GM12878 (cell line): ENCODE data around the gene NXN. TPM values are rescaled to one million over a fixed set of nuclear protein-coding genes. Genes with fewer than 3 reads are reported as not detected.

ENCODE experiments used
- ATAC-seq: fragments of 200-7000 bp; cut with Tn5 transposase; 3 replicates; pipeline ENCODE4 v1.9.1; 2020; ENCODE audit warnings: mild to moderate bottlenecking, moderate library complexity
- BruUV-seq: library from RNA; stranded (reverse); fragments of 400-500 nt; replicated peaks from 2 replicates; lab custom pipeline; 2021; lab: Mats Ljungman, UMichigan
- CTCF ChIA-PET: fragments of 300-600 bp; sonication (Branson Sonifier 250); formaldehyde crosslinking; extraction: SDS; loops from one replicate; lab custom pipeline; 2021; ENCODE audit warnings: inconsistent platforms; lab: Yijun Ruan, JAX
- POLR2A ChIA-PET: fragments of 350-600 bp; formaldehyde crosslinking; extraction: SDS; loops from one replicate; lab custom pipeline; 2021; ENCODE audit warnings: inconsistent platforms; lab: Charles Lee
- RAD21 ChIA-PET: fragments of 300-600 bp; sonication (Branson Sonifier 250); formaldehyde crosslinking; loops from one replicate; lab custom pipeline; 2023; ENCODE audit warnings: antibody characterized with exemption; ENCODE audit not compliant: unreplicated experiment; lab: Charles Lee
- SMC1A ChIA-PET: fragments of 300-600 bp; sonication (Branson Sonifier 250); formaldehyde crosslinking; loops from one replicate; lab custom pipeline; 2023; ENCODE audit not compliant: unreplicated experiment, uncharacterized antibody; lab: Charles Lee
- DNase-seq: peaks from one replicate; pipeline ENCODE4 v3.0.0-alpha.2; 2011; ENCODE audit warnings: low read depth, low spot score
- FAIRE-seq: peaks from 3 replicates; lab custom pipeline; 2011; peaks lifted over from hg19 to GRCh38; lab: Jason Lieb, UNC
- H2AFZ ChIP-seq: 2 replicates; pipeline ENCODE4 v1.6.0; 2011; ENCODE audit warnings: low read depth, low read length, control low read depth; ENCODE audit not compliant: control insufficient read depth
- H3K27ac ChIP-seq: 2 replicates; pipeline ENCODE4 v1.5.1; 2011; ENCODE audit warnings: control low read depth; ENCODE audit not compliant: control insufficient read depth, insufficient read depth
- H3K27me3 ChIP-seq, 2 experiments: replicated peaks in 1 of 2; 2 replicates each; pipeline versions ENCODE4 v1.6.0 to v1.6.1; 2011; ENCODE audit warnings: low read length in 1 of 2; ENCODE audit not compliant: control insufficient read depth in 2 of 2, insufficient read depth in 2 of 2
- H3K36me3 ChIP-seq, 2 experiments: 2 replicates each; pipeline ENCODE4 v1.5.1; 2011; ENCODE audit warnings: low read length in 1 of 2; ENCODE audit not compliant: control insufficient read depth in 2 of 2, insufficient read depth in 2 of 2
- H3K4me1 ChIP-seq: 2 replicates; pipeline ENCODE4 v1.6.1; 2011; ENCODE audit warnings: mild to moderate bottlenecking, low read length, moderate library complexity, mixed read lengths; ENCODE audit not compliant: control insufficient read depth, insufficient read depth
- H3K4me2 ChIP-seq: 2 replicates; pipeline ENCODE4 v1.6.0; 2011; ENCODE audit warnings: control low read depth; ENCODE audit not compliant: control insufficient read depth, insufficient read depth
- H3K4me3 ChIP-seq: fragments of 200-600 bp; sonication (generic); 2 replicates; pipeline ENCODE4 v1.5.1; 2016
- H3K79me2 ChIP-seq: 2 replicates; pipeline ENCODE4 v1.6.0; 2011; ENCODE audit warnings: low read length; ENCODE audit not compliant: control insufficient read depth, insufficient read depth
- H3K9ac ChIP-seq: 2 replicates; pipeline ENCODE4 v1.8.0; 2011; ENCODE audit warnings: low read length, control low read depth, mixed read lengths; ENCODE audit not compliant: control insufficient read depth, insufficient read depth
- H3K9me3 ChIP-seq: replicated peaks from 3 replicates; pipeline ENCODE4 v1.5.1; 2011; ENCODE audit warnings: mild to moderate bottlenecking, low read length; ENCODE audit not compliant: control insufficient read depth, insufficient read depth
- H4K20me1 ChIP-seq: 2 replicates; pipeline ENCODE4 v1.6.0; 2011; ENCODE audit not compliant: control insufficient read depth, insufficient read depth
- LARP7 ChIP-seq: fragments of 450-650 bp; IDR thresholded peaks from 2 replicates; pipeline ENCODE4 v1.6.1; 2017; ENCODE audit warnings: mild to moderate bottlenecking
- MEF2B ChIP-seq: fragments of 450-650 bp; IDR thresholded peaks from 2 replicates; pipeline ENCODE4 v1.6.1; 2018; ENCODE audit warnings: mild to moderate bottlenecking, moderate library complexity; ENCODE audit not compliant: partially characterized antibody, poor library complexity, severe bottlenecking
- NFYA ChIP-seq: IDR thresholded peaks from 2 replicates; pipeline ENCODE4 v1.6.1; 2011; ENCODE audit warnings: low read depth, mild to moderate bottlenecking, low read length, improper control_type of control experiment, borderline replicate concordance
- PAX5 ChIP-seq: IDR thresholded peaks from 2 replicates; pipeline ENCODE4 v1.6.1; 2011; ENCODE audit warnings: low read depth, low read length, borderline replicate concordance
- RAD21 ChIP-seq: IDR thresholded peaks from 2 replicates; pipeline ENCODE4 v1.6.1; 2011; ENCODE audit warnings: mild to moderate bottlenecking, low read depth, low read length, moderate library complexity; ENCODE audit not compliant: insufficient read depth
- RUNX3 ChIP-seq: IDR thresholded peaks from 2 replicates; pipeline ENCODE4 v1.6.1; 2012; ENCODE audit warnings: low read length, inconsistent platforms
- SMARCA5 ChIP-seq: fragments of 450-650 bp; IDR thresholded peaks from 2 replicates; pipeline ENCODE4 v1.6.1; 2017; ENCODE audit warnings: mild to moderate bottlenecking
- SMC3 ChIP-seq: IDR thresholded peaks from 2 replicates; pipeline ENCODE4 v1.6.1; 2011; ENCODE audit warnings: low read length, improper control_type of control experiment, borderline replicate concordance
- STAT3 ChIP-seq: IDR thresholded peaks from 2 replicates; pipeline ENCODE4 v1.6.1; 2011; ENCODE audit warnings: low read depth, low read length, improper control_type of control experiment
- YY1 ChIP-seq: IDR thresholded peaks from 2 replicates; pipeline ENCODE4 v1.6.1; 2011; ENCODE audit warnings: low read depth, mild to moderate bottlenecking, low read length
- ZBED1 ChIP-seq: IDR thresholded peaks from 2 replicates; pipeline ENCODE4 v1.6.1; 2016; ENCODE audit warnings: borderline replicate concordance
- WGBS: methylation state at CpG from one replicate; pipeline ENCODE4 v1.1.6; 2016; ENCODE audit warnings: low lambda C conversion rate; ENCODE audit not compliant: insufficient replicate concordance, insufficient coverage; ENCODE audit errors: missing lambda C conversion rate; 5-methylcytosine and 5-hydroxymethylcytosine counted together
- in situ Hi-C: fragments of 300-500 bp; cut with MboI; formaldehyde crosslinking; loops from 9 replicates; pipeline ENCODE4 v1.14.3; 2018; ENCODE audit warnings: mixed read lengths
- intact Hi-C: fragments of 100-400 bp; cut with micrococcal nuclease; formaldehyde crosslinking; loops from one replicate; pipeline ENCODE4 v1.14.2; 2022; ENCODE audit not compliant: unreplicated experiment
- polyA plus RNA-seq, 11 experiments: library from polyadenylated mRNA; depleted of rRNA in 4 of 11; unstranded in 6 of 11; stranded (reverse) in 5 of 11; fragments of >200 nt; fragmentation: Nextera tagmentation in 4 of 11; fragmentation: Illumina TruSeq in 1 of 11; extraction: Ambion mirVana in 4 of 11; extraction: Trizol in 1 of 11; gene quantifications; 1 replicate in 1 of 11; 2 replicates in 10 of 11; pipeline versions ENCODE4 v1.2.1 to v1.2.3, GENCODE V29; 2011 to 2016; ENCODE audit warnings: inconsistent platforms in 2 of 11, missing spikeins in 2 of 11, low read depth in 1 of 11
- total RNA-seq, 4 experiments: library from RNA; depleted of rRNA in 3 of 4; stranded (reverse); fragments of >200 nt in 3 of 4; fragmentation: Illumina TruSeq in 1 of 4; extraction: Trizol in 1 of 4; gene quantifications; 2 replicates each; pipeline versions ENCODE4 v1.2.1 to v1.2.3, GENCODE V29; 2013 to 2021
- TF ChIP-seq, protein P1 (sequence below), 3 experiments: IDR thresholded peaks in 2 of 3; conservative IDR thresholded peaks in 1 of 3; 2 replicates each; pipeline ENCODE4 v1.5.1; 2011; ENCODE audit warnings: low read depth in 3 of 3, low read length in 3 of 3, mild to moderate bottlenecking in 3 of 3, control low read depth in 2 of 3, moderate library complexity in 2 of 3, inconsistent platforms in 1 of 3, mixed read lengths in 1 of 3; ENCODE audit not compliant: control insufficient read depth in 2 of 3, insufficient read depth in 1 of 3; ENCODE audit errors: extremely low read depth in 1 of 3

Gene NXN
- total and polyA plus RNA-seq, 10 of the 15 experiments (the other 5 are each of a cell fraction or from before 2014, with no cell fraction given) = 0.04 to 1.2 (median 0.30) TPM

DNA sequence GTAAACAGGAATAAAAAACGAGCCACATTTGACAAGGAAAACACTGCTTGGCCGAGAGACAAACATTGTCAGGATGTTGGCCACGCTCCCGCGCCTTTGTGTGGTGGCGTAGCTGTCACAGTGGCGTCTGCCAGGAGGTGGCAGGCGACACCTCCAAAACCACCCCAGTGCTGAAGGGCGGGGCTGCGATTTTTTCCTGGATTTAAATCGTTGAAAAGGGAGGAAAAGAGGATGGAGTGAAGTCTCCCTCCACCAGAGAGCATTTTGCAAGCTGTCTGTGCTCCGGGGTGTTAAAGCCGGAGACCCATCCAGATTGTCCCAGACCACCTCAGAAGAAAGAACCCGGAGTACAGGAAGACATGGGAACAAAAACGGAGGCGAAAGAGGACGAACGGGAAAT lies 184.7 kb downstream of the NXN start:
- no peak for DNase-seq
- no peaks in the 10 kb centered on the region for H3K9me3 ChIP-seq
- TF ChIP-seq MEF2B (no peak), SMC3 (peak; percentile 85), RUNX3 (peak; percentile 43), ZBED1 (no peak), PAX5 (peak; percentile 95), SMARCA5 (no peak), NFYA (no peak), YY1 (0 out of 2 replicates have a peak, but pooled peaks have one; percentile 36), RAD21 (peak; percentile 81), STAT3 (no peak), LARP7 (no peak)
- TF ChIP-seq, protein P1, sequence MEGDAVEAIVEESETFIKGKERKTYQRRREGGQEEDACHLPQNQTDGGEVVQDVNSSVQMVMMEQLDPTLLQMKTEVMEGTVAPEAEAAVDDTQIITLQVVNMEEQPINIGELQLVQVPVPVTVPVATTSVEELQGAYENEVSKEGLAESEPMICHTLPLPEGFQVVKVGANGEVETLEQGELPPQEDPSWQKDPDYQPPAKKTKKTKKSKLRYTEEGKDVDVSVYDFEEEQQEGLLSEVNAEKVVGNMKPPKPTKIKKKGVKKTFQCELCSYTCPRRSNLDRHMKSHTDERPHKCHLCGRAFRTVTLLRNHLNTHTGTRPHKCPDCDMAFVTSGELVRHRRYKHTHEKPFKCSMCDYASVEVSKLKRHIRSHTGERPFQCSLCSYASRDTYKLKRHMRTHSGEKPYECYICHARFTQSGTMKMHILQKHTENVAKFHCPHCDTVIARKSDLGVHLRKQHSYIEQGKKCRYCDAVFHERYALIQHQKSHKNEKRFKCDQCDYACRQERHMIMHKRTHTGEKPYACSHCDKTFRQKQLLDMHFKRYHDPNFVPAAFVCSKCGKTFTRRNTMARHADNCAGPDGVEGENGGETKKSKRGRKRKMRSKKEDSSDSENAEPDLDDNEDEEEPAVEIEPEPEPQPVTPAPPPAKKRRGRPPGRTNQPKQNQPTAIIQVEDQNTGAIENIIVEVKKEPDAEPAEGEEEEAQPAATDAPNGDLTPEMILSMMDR (IDR thresholded peaks at IDR 0.05 in 2 of 3, conservative IDR thresholded peaks at IDR 0.05 in 1 of 3; ENCODE audit: control insufficient read depth in 2 of 3, extremely low read depth in 1 of 3, insufficient read depth in 1 of 3, low read depth in 3 of 3, low read length in 3 of 3) = peak; percentile 61 to 71 (median 68)
- TF ChIP-seq, all 136 proteins: peak for 6
- peaks cover 3 to 8% of the 10 kb centered on the region in 2 experiments; a peak in 3 of 4 replicates for H3K36me3 ChIP-seq
- H3K4me3 ChIP-seq = no peak overlapping the region
- ChIA-PET SMC1A (interaction anchor here (2.1 to 2.6 kb wide), 2 partner anchors 185 to 186 kb away, joined by 8 to 24 read pairs; partner anchors contain the start of gene NXN), RAD21 (interaction anchor here (1.0 to 3.1 kb wide), 4 partner anchors 13 to 188 kb away, joined by 3 to 32 read pairs (median 4); partner anchors contain the start of genes GLOD4, MRM3 and NXN), POLR2A (interaction anchor here (0.9 kb wide), 1 partner anchor 186 kb away, joined by 3 read pairs; no protein-coding TSS in a partner anchor), CTCF (interaction anchor here (0.7 to 6.1 kb wide), 3 partner anchors 34 to 185 kb away, joined by 3 to 61 read pairs (median 3); partner anchors contain the start of gene NXN)
- no peaks in the 10 kb centered on the region for H3K27me3 ChIP-seq
- ATAC-seq (peak; percentile 85), FAIRE-seq (peak; percentile 7)
- H3K79me2 ChIP-seq = no peaks in the 10 kb centered on the region
- no TSS peak for BruUV-seq
- in situ Hi-C loops = loop anchor here (5.0 kb wide), 1 partner anchor 192 kb away; no protein-coding TSS in a partner anchor
- no peaks in the 10 kb centered on the region for H3K4me1 ChIP-seq
- H3K4me2 ChIP-seq = no peak overlapping the region
- WGBS = 35% methylated on average over 18 of the region's 18 CpGs
- no peaks in the 10 kb centered on the region for H4K20me1 ChIP-seq
- no peak overlapping the region for H3K9ac ChIP-seq
- peak overlapping the region; percentile 3; the same call in 1 of the 2 replicates for H2AFZ ChIP-seq
- intact Hi-C loops = loop anchor here (1.0 kb wide), 1 partner anchor 186 kb away; no protein-coding TSS in a partner anchor
- no peak overlapping the region for H3K27ac ChIP-seq
